Stimulated activated CD4-positive, alpha-beta T cell treated with anti-CD3 and anti-CD28 coated beads, Interleukin-4, amount 100 ng/mL, for 48 hours (primary cell): ENCODE data around the gene SART3.
A peak's percentile ranks its signal among the peaks of the same experiment; 100 is the strongest.

Experiments used
- DNase-seq, 2 donors: peaks; one replicate each; pipeline ENCODE4 v3.0.0-alpha.2; 2020; ENCODE audit warnings: low read depth in 2 of 2

The SART3 gene

GRCh38 chr12:108523365-108523764 lies 37.6 kb downstream of the SART3 start:
- no peak for DNase-seq

GRCh38 chr12:108519558-108519957 lies 41.4 kb downstream of the SART3 start:
- no peak for DNase-seq

- no peak for DNase-seq
Measured at GRCh38 chr12:108518716-108519496, 42.1 kb downstream of the SART3 start.

- no peak for DNase-seq
Measured at GRCh38 chr12:108518101-108518715, 42.8 kb downstream of the SART3 start.

- DNase-seq, result no peak
Measured at GRCh38 chr12:108517288-108518100, 43.5 kb downstream of the SART3 start.

GRCh38 chr12:108516511-108517275 lies 44.3 kb downstream of the SART3 start:
- DNase-seq, result no peak

- DNase-seq, result no peak
Measured at GRCh38 chr12:108515916-108516315, 45.1 kb downstream of the SART3 start.

GRCh38 chr12:108514973-108515814 lies 45.8 kb downstream of the SART3 start, which contains the start of gene FICD:
Gene FICD (plus strand): TSS chr12:108515277. CDS start chr12:108516973, 1,696 bp downstream.
- peak; percentile 99 to 100 for DNase-seq

GRCh38 chr12:108514468-108514972 lies 46.5 kb downstream of the SART3 start:
- no peak for DNase-seq

- DNase-seq, result peak; percentile 64 to 77
Measured at GRCh38 chr12:108511633-108512540, 49.1 kb downstream of the SART3 start.

- no peak for DNase-seq
Measured at GRCh38 chr12:108510836-108511235, 50.1 kb downstream of the SART3 start.

GRCh38 chr12:108509806-108510205 lies 51.2 kb downstream of the SART3 start:
- no peak for DNase-seq

GRCh38 chr12:108507971-108508642 lies 52.9 kb downstream of the SART3 start:
- DNase-seq, result no peak

GRCh38 chr12:108505129-108505528 lies 55.8 kb downstream of the SART3 start:
- DNase-seq, result no peak

GRCh38 chr12:108502922-108503321 lies 58.1 kb downstream of the SART3 start:
- no peak for DNase-seq

- no peak for DNase-seq
Measured at GRCh38 chr12:108498136-108498535, 62.8 kb downstream of the SART3 start.

- no peak for DNase-seq
Measured at GRCh38 chr12:108495823-108496579, 65.0 kb downstream of the SART3 start.

- no peak for DNase-seq
Measured at GRCh38 chr12:108495054-108495453, 65.9 kb downstream of the SART3 start.
